DND-41 (cell line): ENCODE measurements around the gene CROCC.

ENCODE experiments used
- ATAC-seq: fragments of 200-7000 bp; cut with Tn5 transposase; 3 replicates; pipeline ENCODE4 v1.9.1; 2021; ENCODE audit warnings: low read depth; ENCODE audit not compliant: insufficient read depth
- DNase-seq: peaks from one replicate; pipeline ENCODE4 v3.0.0-alpha.2; 2020
- H2AFZ ChIP-seq: 2 replicates; pipeline ENCODE4 v1.6.0; 2012; ENCODE audit warnings: low read depth, low read length
- H3K27ac ChIP-seq: 2 replicates; pipeline ENCODE4 v1.5.1; 2012; ENCODE audit warnings: low read length, inconsistent platforms
- H3K27me3 ChIP-seq: fragments of 200-600 bp; sonication (generic); 2 replicates; pipeline ENCODE4 v1.6.0; 2012; ENCODE audit warnings: low read length, mild to moderate bottlenecking, inconsistent platforms; ENCODE audit not compliant: insufficient read depth, poor library complexity
- H3K36me3 ChIP-seq: 2 replicates; pipeline ENCODE4 v1.5.1; 2012; ENCODE audit warnings: low read length, inconsistent platforms; ENCODE audit not compliant: insufficient read depth
- H3K4me1 ChIP-seq: 2 replicates; pipeline ENCODE4 v1.5.1; 2012; ENCODE audit warnings: mild to moderate bottlenecking, low read length; ENCODE audit not compliant: insufficient read depth
- H3K4me2 ChIP-seq: 2 replicates; pipeline ENCODE4 v1.6.0; 2012; ENCODE audit warnings: mild to moderate bottlenecking, moderate library complexity, low read length, inconsistent platforms; ENCODE audit not compliant: insufficient read depth
- H3K4me3 ChIP-seq, 2 experiments: fragments of 200-600 bp in 1 of 2; shearing (Covaris generic) in 1 of 2; 2 replicates each; pipeline ENCODE4 v1.5.1; 2012 to 2016; ENCODE audit warnings: inconsistent platforms in 2 of 2, low read length in 2 of 2, mild to moderate bottlenecking in 2 of 2, low read depth in 1 of 2, moderate library complexity in 1 of 2
- H3K79me2 ChIP-seq: 2 replicates; pipeline ENCODE4 v1.6.0; 2012; ENCODE audit warnings: low read length, inconsistent platforms; ENCODE audit not compliant: insufficient read depth
- H3K9ac ChIP-seq: 2 replicates; pipeline ENCODE4 v1.6.0; 2012; ENCODE audit warnings: low read depth, mild to moderate bottlenecking, inconsistent platforms, low read length, moderate library complexity
- H3K9me3 ChIP-seq: 2 replicates; pipeline ENCODE4 v1.5.1; 2012; ENCODE audit warnings: low read length, moderate library complexity, mild to moderate bottlenecking, inconsistent platforms; ENCODE audit not compliant: insufficient read depth, severe bottlenecking
- H4K20me1 ChIP-seq: 2 replicates; pipeline ENCODE4 v1.6.0; 2012; ENCODE audit warnings: low read length; ENCODE audit not compliant: insufficient read depth
- EZH2 ChIP-seq: IDR thresholded peaks from 3 replicates; pipeline ENCODE4 v1.6.1; 2012; ENCODE audit warnings: borderline replicate concordance, low read depth, mild to moderate bottlenecking, moderate library complexity, low read length, inconsistent platforms; ENCODE audit not compliant: severe bottlenecking
- TF ChIP-seq, protein P1 (sequence below): IDR thresholded peaks from 2 replicates; pipeline ENCODE4 v1.5.1; 2012; ENCODE audit warnings: borderline replicate concordance, low read length, moderate library complexity, mild to moderate bottlenecking; ENCODE audit not compliant: poor library complexity, severe bottlenecking; ENCODE audit errors: extremely low read depth

The CROCC gene

DNA sequence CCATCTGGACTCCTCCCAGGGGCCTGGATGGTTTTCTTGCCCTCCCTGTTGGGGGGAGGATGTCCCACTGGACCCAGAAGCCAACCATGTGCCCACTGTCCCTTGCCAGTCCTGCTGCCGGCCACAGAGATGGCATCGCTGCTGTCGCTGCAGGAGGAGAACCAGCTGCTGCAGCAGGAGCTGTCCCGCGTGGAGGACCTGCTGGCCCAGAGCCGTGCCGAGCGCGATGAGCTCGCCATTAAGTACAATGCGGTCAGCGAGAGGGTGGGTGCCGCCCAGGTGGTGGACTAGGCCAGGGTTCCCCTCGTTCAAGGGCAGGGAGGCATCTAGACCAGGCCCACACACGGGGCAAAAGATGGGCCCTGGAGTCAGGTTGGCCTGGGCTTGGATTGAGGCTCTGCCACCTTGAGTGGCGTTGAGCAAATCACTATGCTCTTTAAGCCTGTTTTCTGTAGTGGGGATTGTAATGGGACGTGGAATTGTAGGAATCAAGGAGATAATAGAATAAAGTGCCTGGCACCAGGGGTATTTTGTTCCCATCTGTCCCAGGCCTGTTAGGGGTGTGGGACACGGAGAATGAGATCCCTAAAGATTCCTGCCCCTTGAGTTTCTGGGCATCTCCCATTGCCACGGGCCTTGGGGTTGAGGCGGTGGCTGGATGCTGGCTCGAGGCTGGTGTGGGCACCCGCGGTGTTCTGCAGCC is 2.6 kb downstream of the CROCC start:
- no peak for ATAC-seq
- Histone ChIP-seq H2AFZ (no peak overlapping the region), H3K4me3 (no peak overlapping the region), H3K4me2 (no peak overlapping the region), H3K36me3 (no peaks in the 10 kb centered on the region), H3K9ac (no peak overlapping the region), H3K9me3 (no peaks in the 10 kb centered on the region), H3K27ac (no peak overlapping the region), H4K20me1 (peaks cover 5% of the 10 kb centered on the region), H3K4me1 (peaks cover 22% of the 10 kb centered on the region), H3K27me3 (no peaks in the 10 kb centered on the region), H3K79me2 (peaks cover 7% of the 10 kb centered on the region)
- DNase-seq, result no peak
- no peak for TF ChIP-seq EZH2
- TF ChIP-seq, protein P1, sequence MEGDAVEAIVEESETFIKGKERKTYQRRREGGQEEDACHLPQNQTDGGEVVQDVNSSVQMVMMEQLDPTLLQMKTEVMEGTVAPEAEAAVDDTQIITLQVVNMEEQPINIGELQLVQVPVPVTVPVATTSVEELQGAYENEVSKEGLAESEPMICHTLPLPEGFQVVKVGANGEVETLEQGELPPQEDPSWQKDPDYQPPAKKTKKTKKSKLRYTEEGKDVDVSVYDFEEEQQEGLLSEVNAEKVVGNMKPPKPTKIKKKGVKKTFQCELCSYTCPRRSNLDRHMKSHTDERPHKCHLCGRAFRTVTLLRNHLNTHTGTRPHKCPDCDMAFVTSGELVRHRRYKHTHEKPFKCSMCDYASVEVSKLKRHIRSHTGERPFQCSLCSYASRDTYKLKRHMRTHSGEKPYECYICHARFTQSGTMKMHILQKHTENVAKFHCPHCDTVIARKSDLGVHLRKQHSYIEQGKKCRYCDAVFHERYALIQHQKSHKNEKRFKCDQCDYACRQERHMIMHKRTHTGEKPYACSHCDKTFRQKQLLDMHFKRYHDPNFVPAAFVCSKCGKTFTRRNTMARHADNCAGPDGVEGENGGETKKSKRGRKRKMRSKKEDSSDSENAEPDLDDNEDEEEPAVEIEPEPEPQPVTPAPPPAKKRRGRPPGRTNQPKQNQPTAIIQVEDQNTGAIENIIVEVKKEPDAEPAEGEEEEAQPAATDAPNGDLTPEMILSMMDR, result no peak

DNA sequence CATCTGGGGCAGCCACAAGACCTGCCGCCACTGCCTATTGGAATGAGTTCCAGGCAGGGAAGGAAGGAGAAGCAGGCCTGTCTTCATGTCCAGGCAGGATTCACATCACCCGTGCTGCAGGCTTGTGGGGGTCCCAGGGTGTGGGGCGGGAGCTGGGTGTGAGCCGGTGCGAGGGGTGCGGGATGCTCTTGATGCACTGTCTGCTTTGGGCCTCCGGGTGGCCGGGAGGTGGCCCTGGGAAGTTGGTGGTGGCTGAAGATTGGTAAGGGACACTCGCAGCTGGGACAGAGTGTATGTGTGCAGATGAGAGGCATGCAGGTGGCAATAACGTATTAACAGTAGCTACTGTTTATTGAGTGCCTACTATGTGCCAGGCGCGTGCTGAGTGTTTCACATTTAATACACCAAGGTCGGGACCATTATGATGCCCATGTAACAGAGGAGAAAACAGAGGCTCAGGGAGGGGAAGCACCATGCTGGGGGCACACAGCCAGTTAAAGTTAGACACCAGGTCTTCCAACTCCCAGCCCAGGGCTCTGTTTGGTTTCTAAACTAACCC is 3.3 kb downstream of the CROCC start:
- no peak overlapping the region for H3K4me2 ChIP-seq
- ATAC-seq, result no peak
- H3K27me3 ChIP-seq, result no peaks in the 10 kb centered on the region
- no peak overlapping the region for H2AFZ ChIP-seq
- H3K4me3 ChIP-seq, result no peak overlapping the region
- no peaks in the 10 kb centered on the region for H3K9me3 ChIP-seq
- DNase-seq, result no peak
- H3K9ac ChIP-seq, result no peak overlapping the region
- no peak overlapping the region for H3K27ac ChIP-seq
- peaks cover 7% of the 10 kb centered on the region for H3K79me2 ChIP-seq
- H3K4me1 ChIP-seq, result peaks cover 28% of the 10 kb centered on the region
- H3K36me3 ChIP-seq, result no peaks in the 10 kb centered on the region
- peaks cover 5% of the 10 kb centered on the region for H4K20me1 ChIP-seq
- no peak for TF ChIP-seq EZH2
- TF ChIP-seq, protein P1, result peak; percentile 40

DNA sequence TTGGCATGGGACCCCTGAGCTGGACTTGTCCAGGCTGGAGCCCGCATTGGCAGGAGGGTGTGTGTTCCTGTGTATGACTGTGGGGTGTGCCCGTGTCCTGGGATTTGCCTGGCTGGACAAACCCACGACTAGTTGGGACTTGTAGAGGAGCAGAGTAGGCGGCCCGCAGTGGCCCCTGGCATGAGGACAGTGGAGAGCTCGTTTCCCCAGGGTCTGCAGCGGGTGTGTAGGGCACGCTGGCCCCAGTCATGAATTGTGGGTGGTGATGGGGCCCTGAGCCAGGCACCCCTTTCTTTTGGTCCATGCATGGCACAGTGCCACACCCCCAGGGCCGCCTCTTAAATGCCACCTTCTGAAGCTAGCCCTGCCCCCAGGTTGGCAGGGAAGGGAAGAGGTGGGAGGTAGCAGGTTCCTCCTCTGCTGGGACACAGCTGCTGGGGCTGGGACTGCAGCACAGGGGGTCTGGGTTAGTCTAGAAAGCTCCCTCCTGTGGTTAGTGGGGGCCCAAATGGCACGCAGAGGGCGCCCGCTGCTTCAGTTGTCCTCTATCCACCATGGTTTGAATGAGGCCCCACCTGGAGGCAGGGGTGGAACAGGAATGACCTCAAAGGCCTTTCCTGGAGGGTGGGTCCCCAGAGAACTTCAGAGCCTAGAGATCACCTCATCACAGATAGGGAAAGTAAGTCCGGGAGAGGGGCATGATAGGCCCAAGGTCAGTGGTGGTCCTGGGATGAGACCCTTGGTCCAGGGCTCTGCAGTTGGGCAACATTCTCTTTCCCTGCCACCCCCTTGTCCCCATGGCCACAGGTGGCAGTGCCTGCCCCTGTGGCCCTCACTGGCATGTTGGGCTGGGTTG is 4.1 kb downstream of the CROCC start:
- Histone ChIP-seq H3K4me1 (peaks cover 30% of the 10 kb centered on the region), H3K9me3 (no peaks in the 10 kb centered on the region), H3K27ac (no peak overlapping the region), H3K36me3 (0 out of 2 replicates have a peak, but pooled peaks cover 2% of the 10 kb centered on the region), H3K27me3 (no peaks in the 10 kb centered on the region), H3K9ac (no peak overlapping the region), H2AFZ (no peak overlapping the region), H3K4me2 (no peak overlapping the region), H3K79me2 (peaks cover 7% of the 10 kb centered on the region), H3K4me3 (no peak overlapping the region), H4K20me1 (peaks cover 5% of the 10 kb centered on the region)
- TF ChIP-seq, protein P1, result no peak
- no peak for TF ChIP-seq EZH2
- ATAC-seq (no peak), DNase-seq (no peak)
